Hepatocyte (in vitro differentiated cells): ENCODE results near the gene ARMH4.

Source experiments
- EZH2 ChIP-seq: fragments of 200-600 bp; sonication (generic); IDR thresholded peaks from 2 replicates; pipeline ENCODE4 v1.6.1; 2016; ENCODE audit warnings: antibody characterized with exemption, mild to moderate bottlenecking, borderline replicate concordance
- EZH2phosphoT487 ChIP-seq: fragments of 200-600 bp; sonication (generic); IDR thresholded peaks from one replicate; pipeline ENCODE4 v1.6.1; 2018; ENCODE audit warnings: antibody characterized with exemption, mild to moderate bottlenecking, low read depth, moderate library complexity; ENCODE audit not compliant: unreplicated experiment, severe bottlenecking
- TF ChIP-seq, protein P1 (sequence below): fragments of 200-600 bp; sonication (generic); IDR thresholded peaks from 2 replicates; pipeline ENCODE4 v1.5.1; 2016; ENCODE audit warnings: antibody characterized with exemption, mild to moderate bottlenecking; ENCODE audit not compliant: poor library complexity

DNA sequence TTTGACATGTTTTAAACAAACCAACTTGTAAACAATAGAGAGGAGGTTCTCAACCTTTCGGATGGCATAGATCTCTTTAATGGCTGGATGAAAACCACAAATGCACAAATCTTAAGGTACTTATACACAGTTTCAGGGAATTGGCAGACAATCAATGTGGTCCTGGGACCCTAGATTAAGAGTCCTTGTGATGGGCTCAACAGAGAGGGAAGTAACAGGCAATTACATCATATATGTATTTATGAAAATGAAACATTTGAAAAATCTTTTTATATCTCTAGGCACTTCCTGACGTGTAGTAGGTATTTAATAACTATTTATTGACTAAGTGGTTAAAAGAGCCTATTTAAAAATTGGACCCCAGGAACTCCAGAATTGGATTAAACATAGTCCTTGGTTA lies 48.8 kb upstream of the ARMH4 start:
- TF ChIP-seq, protein P1, sequence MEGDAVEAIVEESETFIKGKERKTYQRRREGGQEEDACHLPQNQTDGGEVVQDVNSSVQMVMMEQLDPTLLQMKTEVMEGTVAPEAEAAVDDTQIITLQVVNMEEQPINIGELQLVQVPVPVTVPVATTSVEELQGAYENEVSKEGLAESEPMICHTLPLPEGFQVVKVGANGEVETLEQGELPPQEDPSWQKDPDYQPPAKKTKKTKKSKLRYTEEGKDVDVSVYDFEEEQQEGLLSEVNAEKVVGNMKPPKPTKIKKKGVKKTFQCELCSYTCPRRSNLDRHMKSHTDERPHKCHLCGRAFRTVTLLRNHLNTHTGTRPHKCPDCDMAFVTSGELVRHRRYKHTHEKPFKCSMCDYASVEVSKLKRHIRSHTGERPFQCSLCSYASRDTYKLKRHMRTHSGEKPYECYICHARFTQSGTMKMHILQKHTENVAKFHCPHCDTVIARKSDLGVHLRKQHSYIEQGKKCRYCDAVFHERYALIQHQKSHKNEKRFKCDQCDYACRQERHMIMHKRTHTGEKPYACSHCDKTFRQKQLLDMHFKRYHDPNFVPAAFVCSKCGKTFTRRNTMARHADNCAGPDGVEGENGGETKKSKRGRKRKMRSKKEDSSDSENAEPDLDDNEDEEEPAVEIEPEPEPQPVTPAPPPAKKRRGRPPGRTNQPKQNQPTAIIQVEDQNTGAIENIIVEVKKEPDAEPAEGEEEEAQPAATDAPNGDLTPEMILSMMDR = no peak
- TF ChIP-seq EZH2 (no peak), EZH2phosphoT487 (no peak)
